NCI-H2107 treated with DMSO at 0.1 percent for 48 hours (cell line): ENCODE data around the gene PAK4.
"Not testable (repeated sequence)": the region's sequence is repeated elsewhere in the genome, so short reads cannot be mapped to it uniquely, and the experiment has no call there.

Experiments used
- DNase-seq: peaks from one replicate; lab custom pipeline; 2025; ENCODE audit not compliant: unreplicated experiment; lab: John Stamatoyannopoulos, UW

The PAK4 gene

DNA sequence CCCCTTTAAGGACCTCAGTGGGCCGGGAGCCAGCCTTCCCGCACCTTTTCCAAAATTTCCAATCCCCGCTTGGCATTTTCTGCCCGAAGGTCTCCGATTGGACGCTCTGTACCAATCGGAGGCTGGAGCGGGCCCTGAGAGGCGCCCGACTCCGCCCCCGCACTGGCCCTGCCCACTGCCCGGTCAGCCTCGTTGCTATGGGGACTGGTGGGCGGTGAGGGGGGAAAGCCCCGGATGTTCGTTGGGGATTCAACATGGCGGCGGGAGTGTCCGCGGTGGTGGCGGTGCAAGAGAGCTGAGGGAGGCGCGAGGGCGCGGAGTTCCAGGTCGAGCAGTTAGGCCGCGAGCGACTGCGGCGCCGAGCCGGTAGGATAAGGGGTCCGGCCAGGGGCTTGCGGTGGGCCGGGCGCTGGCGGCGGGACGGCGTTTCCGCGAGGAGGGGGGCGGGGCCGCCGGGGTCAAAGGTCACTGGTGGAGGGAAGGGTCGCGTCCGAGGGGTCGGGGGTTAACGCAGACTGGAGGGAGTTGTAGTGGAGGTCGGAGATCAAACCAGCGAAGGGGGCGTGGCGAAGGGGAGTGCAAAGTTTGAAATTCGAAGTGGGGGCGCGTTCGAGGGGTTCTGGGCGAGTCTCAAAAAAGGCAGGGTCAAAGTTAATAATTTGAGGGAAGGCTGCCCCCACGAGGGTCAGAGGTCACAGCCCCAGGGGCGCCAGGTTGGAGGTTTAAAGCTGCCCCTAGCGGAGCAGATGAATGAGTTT is at the start of gene PAK4:
PAK4 (plus strand) TSS at position 233 of the 758 bp plus-strand sequence. CDS start 43,768 bp downstream, outside the sequence.
- peak; percentile 93 for DNase-seq

DNA sequence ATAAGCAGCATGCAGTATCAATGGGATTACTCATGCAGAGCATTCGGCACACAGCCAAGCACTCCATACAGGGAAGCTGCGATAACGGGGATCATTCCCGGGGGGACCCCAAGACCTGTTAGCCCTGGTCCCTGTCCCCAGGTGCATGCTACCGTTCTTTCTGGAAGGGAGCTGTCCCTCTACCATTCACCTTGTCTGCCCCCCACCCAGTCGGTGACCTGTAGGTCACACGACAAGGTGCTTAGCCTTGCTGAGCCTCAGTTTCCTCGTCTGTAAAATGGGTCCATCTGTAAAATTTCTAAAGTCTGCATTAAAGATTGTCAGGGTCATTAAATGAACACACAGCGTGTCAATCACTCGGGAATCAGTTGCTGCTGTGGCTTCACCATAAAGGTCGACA is 48.3 kb upstream of the PAK4 start:
- no peak for DNase-seq

DNA sequence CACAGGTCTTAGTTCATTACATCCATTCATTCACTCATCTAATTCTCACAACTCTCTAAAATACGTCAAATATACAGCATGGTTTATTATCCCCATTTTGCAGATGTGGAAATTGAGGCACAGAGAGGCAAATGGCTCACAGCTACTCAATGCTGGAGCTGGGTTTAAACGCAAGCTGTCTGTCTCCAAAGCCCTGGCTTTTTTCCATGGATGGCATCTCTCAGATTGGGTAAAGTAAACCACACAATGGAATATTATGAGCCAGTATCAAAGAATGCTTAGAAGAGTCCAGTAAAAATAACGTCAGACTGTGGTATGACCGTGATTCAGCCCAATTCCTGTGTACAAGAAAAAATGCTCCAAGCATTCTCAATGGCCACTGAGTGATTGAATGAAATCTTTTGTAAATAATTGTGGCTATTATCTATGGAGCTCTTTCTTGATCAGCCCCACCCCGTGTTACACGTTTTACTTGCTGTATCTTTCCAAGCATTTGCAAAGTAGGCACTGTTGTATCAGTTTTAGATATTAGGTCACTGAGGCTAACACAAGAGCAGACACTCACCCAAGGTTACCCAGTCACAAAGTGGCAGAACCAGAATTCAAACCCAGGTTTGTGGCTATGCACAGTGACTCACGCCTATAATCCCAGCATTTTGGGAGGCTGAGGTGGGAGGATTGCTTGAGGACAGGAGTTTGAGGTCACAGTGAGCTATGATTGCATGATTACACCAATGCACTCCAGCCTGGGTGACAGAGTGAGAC is 47.0 kb upstream of the PAK4 start:
- no peak for DNase-seq

DNA sequence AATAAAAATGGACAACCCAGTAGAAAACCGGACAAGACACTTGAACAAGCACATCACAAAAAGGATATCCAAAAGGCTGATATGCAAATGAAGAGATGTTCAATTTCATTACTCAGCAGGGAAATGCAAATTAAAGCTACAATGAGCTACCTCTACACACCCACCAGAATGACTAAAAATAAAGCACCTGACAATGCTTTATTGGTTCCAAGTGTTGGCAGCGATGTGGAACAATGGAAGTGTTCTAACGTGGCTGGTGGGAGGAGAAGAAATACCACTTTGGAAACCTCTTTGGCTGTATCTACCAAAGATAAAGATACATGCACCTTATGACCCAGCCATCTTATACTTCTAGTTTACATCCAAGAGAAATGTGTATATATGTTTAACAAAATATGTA is 45.2 kb upstream of the PAK4 start:
- DNase-seq: no peak

DNA sequence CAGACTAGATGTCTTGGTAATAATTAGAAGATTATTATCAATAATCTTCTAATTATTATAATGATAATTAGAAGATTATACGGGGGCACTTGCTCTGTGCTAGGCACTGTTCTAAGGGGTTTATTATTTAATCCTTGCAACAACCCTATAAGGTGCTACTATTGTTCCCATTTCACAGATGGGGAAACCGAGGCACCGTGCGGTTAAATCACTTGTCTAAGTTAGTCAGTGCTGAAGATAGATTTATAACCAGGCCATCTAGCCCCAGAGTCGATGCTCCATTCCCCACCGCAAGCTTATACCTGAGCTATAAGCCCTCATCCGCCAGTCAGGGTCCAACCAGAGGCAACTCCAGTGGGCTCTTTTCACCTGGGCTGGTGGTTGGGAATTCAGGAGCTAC is 43.4 kb upstream of the PAK4 start:
- no peak for DNase-seq

DNA sequence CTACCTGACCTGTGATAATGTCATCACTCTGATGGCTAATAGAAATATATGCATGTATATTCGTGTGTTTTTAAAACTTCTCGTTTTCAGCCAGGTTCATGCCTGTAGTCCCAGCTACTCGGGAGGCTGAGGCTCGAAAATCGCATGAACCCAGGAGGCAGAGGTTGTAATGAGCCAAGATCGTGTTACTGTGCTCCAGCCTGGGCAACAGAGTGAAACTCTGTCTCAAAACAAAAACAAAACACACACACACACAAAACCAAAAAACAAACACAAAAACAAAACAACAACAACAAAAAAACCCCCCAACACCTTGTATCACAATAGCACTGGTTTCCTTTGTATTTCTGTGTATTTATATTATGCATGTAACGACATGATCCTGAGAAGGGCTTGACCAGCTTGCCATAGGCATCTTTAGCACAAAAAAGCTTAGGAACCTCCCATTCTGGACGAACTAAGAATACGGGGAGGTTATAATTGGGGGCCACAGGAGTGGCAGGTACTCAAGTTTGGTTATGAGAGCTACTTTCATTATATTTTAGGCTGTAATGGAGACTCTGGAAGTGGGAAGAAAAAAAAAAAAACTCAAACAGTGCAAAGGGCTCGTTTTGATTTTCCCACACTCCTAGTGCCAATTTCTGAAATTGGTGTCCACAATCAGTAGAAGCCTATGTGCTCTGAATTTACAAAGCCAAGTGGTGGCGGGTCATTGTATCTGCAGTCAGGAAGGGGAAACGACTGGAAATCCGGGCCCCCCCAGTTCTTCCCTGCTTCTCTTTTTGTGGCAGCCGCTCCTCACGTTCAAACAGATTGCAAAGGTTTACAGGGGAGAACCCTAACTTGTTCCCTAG is 42.6 kb upstream of the PAK4 start:
- no peak for DNase-seq

DNA sequence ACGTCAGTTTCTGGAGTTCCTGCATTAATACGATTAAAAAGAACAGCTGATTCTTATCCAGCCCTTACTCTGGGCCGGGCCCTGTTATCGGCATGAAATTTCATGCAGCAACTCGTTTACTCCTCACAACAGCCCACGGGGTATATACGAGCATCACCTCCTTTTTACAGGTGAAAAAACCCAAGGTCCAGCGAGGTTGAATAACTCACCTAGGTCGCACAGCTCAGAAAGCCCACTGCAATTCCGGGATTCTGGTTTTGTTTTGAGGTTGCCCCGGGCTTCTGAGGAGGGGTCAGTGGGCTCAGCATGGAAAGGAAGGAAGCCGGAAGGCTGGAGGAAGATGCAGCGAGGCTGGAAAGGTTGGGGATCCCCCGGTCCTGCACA is 42.0 kb upstream of the PAK4 start:
- DNase-seq: no peak

DNA sequence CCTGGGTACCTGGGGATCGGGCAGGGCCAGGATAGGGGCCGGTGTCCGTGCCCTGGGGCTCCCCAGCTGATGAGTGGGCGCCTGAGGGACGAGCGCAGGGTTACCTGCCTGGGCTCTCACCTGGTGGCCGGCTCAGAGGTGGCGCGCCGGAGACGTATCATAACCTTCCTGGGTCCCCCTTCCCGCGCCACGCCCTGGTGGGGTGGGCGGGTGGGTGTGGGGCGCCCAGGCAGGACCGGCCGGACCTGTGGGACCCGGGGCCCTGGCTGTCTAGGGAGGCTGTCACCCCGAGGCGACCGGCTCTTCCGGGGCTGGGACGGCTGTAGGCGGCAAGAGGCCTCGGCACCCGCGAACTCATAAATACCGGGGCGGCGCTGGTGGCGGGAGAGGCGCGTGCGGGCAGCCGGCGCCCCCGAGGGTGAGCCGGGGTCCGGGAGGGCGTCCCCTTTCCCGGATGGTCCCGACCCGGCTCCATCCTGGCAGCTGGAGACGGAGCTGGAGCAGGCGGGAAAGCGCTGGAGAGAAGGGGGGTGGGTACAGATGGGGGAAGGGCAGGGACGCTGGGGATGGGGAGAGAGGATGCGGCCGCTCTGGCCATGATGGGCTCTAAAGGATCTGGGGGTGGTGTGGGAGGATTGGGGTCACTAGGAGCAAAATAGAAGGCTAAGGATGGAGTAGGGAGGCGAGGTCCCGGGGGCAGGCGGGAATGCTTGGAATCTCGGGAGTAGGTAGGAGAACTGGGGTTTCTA is 41.4 kb upstream of the PAK4 start, which contains the start of gene ACP7:
ACP7 (plus strand) TSS at position 386 of the 749 bp plus-strand sequence. CDS start 902 bp downstream, outside the sequence.
- DNase-seq: no peak

DNA sequence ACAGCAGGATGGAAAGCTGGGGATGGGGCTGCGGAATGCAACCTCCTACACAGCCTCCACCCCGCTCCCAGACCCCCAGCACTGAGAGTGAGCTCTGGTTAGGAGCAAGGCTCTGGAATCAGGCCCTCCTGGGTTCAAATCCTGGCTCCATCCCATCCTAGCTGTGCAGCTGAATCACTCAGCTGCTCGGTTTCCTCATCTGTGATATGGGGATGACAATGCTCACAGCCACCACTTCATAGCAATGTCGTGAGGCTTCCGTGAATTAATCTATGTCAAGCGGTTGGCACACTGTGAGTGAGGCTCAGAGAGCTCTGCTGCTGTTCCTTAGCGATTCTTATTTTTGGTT is 40.9 kb upstream of the PAK4 start:
- DNase-seq: no peak

DNA sequence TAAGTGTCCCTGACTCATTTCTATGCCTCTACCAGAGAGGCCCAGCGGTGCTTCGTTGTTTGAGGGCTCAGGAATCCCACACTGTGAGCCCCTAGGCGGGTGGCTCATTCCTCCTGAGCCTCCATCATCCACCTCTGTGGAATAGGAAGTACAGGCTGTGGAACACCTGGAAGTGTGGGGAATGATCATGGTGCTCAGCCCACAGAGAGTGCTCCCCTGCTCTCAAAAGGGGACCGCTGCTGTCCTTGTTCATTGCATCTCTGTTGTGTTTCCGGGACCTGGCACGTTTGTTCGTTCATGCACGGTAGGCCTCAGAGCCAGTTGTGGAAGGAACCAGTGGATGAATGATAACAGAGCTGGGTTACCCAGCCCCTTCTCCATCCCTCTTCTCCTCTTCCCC is 40.2 kb upstream of the PAK4 start:
- no peak for DNase-seq

DNA sequence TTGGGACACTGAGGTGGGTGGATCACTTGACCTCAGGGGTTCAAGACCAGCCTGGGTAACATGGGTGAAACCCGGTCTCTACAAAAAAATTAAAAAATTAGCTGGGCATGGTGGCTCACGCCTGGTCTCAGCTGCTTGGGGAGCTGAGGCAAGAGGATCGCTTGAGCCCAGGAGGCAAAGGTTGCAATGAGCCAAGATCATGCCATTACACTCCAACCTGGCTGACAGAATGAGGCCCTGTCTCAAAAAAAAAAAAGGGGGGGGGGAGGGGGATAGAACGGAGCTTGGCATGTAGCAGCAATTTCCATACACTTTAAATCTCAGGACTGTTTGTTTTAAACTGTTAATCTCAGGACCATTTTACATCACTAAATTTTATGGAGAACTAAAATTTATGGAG is 39.2 kb upstream of the PAK4 start:
- no peak for DNase-seq

DNA sequence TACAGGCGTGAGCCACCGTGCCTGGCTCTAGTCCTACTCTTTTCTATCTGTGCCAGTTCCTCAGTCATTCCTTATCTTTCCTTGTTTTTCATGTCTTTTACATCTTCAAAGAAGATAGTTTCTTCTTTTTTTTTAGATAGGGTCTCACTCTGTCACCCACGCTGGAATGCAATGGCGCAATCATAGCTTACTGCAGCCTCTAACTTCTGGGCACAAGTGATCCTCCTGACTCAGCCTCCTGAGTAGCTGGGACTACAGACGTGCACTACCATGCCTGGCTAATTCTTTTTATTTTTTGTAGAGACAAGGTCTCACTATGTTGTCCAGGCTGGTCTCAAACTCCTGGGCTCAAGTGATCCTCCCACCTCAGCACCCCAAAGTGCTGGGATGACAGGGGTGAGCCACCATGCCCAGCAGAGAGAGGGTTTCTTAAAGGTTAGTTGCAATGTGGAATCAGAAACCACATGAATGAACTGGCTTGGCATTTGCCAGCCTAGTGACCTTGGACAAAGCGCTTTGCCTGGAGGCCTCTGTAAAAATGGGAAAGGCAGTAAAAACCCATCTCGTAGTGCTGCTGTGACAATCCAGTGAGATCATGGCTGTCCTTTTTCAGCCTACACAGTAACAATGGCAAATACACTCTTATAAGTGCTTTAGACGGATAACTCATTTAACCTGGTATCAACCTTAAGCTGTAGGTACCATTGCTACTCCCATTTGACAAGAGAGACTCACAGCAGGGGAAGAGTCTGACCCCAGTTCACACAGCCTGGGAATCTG is 37.5 kb upstream of the PAK4 start:
- no peak for DNase-seq

DNA sequence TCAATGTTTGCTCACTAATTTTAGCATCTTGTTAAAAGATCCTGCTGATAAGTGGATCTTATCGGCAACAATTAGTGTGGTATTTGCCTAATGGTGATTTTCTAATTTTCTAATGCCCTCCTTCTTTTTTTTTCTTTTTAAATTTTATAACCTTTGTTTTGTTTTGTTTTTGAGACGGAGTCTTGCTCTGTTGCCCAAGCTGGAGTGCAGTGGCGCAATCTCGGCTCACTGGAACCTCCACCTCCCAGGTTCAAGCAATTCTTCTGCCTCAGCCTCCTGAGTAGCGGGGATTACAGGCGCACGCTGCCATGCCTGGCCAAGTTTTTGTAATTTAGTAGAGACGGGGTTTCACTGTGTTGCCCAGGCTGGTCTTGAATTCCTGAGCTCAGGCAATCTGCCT is 35.6 kb upstream of the PAK4 start:
- not testable (repeated sequence) for DNase-seq

DNA sequence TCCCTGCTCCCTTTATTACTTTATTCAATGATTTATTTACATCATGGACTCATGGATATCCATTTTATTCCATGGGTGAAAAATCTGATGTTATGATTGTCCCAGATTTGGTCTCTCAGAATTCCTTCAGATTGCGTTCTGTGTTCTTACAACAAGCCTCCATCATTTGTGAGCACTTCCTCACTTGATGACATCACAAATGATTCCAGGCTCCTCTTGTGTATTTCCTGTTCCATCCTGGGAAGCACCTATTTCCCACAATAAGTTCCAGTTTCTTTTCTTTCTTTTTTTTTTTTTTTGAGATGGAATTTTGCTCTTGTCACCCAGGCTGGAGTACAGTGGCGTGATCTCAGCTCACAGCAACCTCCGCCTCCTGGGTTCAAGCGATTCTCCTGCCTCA is 34.7 kb upstream of the PAK4 start:
- no peak for DNase-seq

DNA sequence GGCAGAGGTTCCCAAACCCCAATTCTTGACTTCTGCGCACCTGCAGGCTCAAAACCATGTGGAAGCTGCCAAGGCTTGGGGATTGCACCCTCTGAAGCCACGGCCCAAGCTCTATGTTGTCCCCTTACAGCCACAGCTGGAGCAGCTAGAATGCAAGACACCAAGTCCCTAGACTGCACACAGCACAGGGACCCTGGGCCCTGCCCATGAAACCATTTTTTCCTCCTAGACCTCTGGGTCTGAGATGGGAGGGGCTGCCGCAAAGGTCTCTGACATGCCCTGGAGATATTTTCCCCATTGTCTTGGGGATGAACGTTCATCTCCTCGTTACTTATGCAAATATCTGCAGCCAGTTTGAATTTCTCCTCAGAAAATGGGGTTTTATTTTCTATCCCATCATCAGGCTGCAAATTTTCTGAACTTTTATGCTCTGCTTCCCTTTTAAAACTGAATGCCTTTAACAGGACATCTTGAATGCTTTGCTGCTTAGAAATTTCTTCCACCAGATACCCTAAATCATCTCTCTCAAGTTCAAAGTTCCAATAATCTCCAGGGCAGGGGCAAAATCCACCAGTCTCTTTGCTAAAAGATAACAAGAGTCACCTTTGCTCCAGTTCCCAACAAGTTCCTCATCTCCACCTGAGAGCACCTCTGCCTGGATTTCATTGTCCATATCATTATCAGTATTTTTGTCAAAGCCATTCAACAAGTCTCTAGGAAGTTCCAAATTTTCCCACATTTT is 29.6 kb upstream of the PAK4 start:
- not testable (repeated sequence) for DNase-seq

DNA sequence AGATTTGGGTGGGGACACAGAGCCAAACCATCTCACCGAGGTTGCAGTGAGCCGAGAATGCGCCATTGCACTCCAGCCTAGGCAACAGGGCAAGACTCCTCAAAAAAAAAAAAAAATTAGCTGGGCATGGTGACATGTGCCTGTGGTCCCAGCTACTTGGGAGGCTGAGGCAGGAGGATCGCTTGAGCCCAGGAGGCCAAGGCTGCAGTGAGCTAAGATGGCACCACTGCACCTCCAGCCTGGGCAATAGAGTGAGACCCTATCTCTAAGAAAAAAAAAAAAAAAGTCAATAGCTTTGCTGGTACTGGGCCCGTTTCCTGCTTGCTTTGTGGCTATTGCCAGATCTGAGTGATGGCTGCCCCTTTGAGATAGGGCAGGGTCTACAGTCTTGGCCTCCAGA is 28.3 kb upstream of the PAK4 start:
- no peak for DNase-seq

DNA sequence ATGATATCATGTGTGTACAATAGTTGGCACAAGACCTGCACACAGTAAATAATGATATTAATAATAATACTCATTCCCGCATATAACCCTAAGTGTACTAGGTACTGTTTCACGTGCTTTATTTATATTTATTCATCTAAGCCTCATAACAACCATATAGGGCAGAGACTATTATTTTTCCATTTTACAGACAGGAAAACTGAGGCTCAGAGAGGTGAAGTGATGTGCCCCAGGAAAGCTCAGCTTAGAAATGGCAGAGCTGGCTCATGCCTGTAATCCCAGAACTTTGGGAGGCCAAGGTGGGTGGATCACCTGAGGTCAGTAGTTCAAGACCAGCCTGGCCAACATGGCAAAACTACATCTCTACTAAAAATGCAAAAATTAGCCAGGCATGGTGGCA is 27.9 kb upstream of the PAK4 start:
- DNase-seq: no peak

DNA sequence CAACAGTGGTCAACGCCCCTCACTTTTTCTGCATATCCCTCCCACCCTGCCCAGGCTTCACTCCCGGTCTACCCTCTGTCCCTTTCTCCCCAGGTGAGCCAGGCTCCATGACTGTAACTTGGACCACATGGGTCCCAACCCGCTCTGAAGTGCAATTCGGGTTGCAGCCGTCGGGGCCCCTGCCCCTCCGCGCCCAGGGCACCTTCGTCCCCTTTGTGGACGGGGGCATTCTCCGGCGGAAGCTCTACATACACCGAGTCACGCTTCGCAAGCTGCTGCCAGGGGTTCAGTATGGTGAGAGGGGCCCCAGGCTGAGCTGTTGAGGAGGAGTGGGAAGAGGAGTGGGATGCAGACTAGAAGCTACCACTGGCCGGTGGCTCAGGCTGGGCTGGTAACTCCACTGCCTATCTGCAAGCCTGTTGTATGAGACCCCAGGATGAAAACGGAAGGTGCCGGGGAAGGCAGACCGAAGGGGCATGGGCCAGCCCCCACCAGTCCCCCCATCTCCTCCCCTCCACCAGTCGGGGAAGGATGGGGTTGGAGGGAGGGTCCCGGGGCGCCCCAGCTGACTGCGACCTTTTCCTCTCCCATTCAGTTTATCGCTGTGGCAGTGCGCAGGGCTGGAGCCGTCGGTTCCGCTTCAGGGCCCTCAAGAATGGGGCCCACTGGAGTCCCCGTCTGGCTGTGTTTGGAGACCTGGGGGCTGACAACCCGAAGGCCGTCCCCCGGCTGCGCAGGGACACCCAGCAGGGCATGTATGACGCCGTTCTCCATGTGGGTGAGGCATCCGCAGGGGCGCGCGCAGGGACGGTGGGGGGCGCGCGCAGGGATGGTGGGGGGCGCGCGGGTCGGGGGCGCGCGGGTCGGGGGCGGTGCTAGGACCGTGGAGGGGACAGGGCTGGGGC is 27.0 kb upstream of the PAK4 start:
- DNase-seq: no peak
